A549 (cell line): Measurements from ENCODE around the gene ZNF750. TPM values are rescaled to one million over a fixed set of nuclear protein-coding genes. Genes with fewer than 3 reads are reported as not detected.

Source experiments
- ATAC-seq, 2 experiments: fragments of 200-7000 bp in 1 of 2; fragments of >200 bp in 1 of 2; cut with Nextera tagmentation in 1 of 2; cut with Tn5 transposase in 1 of 2; 3 replicates each; pipeline versions ENCODE4 v1.8.0 to v1.9.1; 2018 to 2020; ENCODE audit warnings: mild to moderate bottlenecking in 1 of 2, moderate library complexity in 1 of 2
- CTCF ChIA-PET: fragments of 300-600 bp; sonication (Branson Sonifier 250); formaldehyde crosslinking; extraction: SDS; loops from one replicate; lab custom pipeline; 2021; ENCODE audit warnings: antibody characterized with exemption, inconsistent platforms; lab: Yijun Ruan, JAX
- POLR2A ChIA-PET: fragments of 350-600 bp; formaldehyde crosslinking; extraction: SDS; loops from one replicate; lab custom pipeline; 2021; ENCODE audit warnings: antibody characterized with exemption, inconsistent platforms; lab: Yijun Ruan, JAX
- DNase-seq, 2 experiments: peaks; one replicate each; pipeline versions ENCODE4 v3.0.0 to v3.0.0-alpha.2; 2011 to 2016; ENCODE audit warnings: low read depth in 1 of 2, low spot score in 1 of 2
- FAIRE-seq: peaks from 2 replicates; lab custom pipeline; 2011; peaks lifted over from hg19 to GRCh38; lab: Jason Lieb, UNC
- H3K27ac ChIP-seq, 2 experiments: fragments of >200 bp; sonication (Bioruptor Twin); formaldehyde crosslinking; 3 replicates each; pipeline ENCODE4 v1.5.1; 2016 to 2017
- H3K4me1 ChIP-seq: fragments of >200 bp; sonication (Bioruptor Twin); formaldehyde crosslinking; 3 replicates; pipeline ENCODE4 v1.6.1; 2016
- H3K4me2 ChIP-seq: fragments of >200 bp; sonication (Bioruptor Twin); formaldehyde crosslinking; 3 replicates; pipeline ENCODE4 v1.6.1; 2016
- H3K4me3 ChIP-seq: fragments of >200 bp; sonication (Bioruptor Twin); formaldehyde crosslinking; 3 replicates; pipeline ENCODE4 v1.5.1; 2016
- H3K9me3 ChIP-seq: fragments of >200 bp; sonication (Bioruptor Twin); formaldehyde crosslinking; 3 replicates; pipeline ENCODE4 v1.6.1; 2016
- CBX2 ChIP-seq: fragments of 200-600 bp; sonication (generic); IDR thresholded peaks from 2 replicates; pipeline ENCODE4 v1.6.1; 2016; ENCODE audit warnings: low read depth, mild to moderate bottlenecking, borderline replicate concordance
- EHF ChIP-seq: fragments of 250-450 bp; sonication (Bioruptor Pico); IDR thresholded peaks from 2 replicates; pipeline ENCODE4 v1.5.0; 2020; ENCODE audit warnings: mild to moderate bottlenecking
- ESRRA ChIP-seq: fragments of 150-350 bp; IDR thresholded peaks from 2 replicates; pipeline ENCODE4 v1.6.1; 2014; ENCODE audit warnings: mild to moderate bottlenecking, low read length, borderline replicate concordance
- GATA3 ChIP-seq: IDR thresholded peaks from 2 replicates; pipeline ENCODE4 v1.6.1; 2012; ENCODE audit warnings: borderline replicate concordance
- HOXB5 ChIP-seq: fragments of 250-450 bp; sonication (Bioruptor Pico); IDR thresholded peaks from 2 replicates; pipeline ENCODE4 v1.5.0; 2020; ENCODE audit warnings: mild to moderate bottlenecking, moderate library complexity
- MAZ ChIP-seq: fragments of 150-350 bp; IDR thresholded peaks from 2 replicates; pipeline ENCODE4 v1.6.1; 2014; ENCODE audit warnings: antibody characterized with exemption, low read depth, low read length, borderline replicate concordance
- MYC ChIP-seq: IDR thresholded peaks from 2 replicates; pipeline ENCODE4 v1.6.1; 2012; ENCODE audit warnings: mild to moderate bottlenecking, inconsistent platforms, low read length, improper control_type of control experiment, borderline replicate concordance
- NFE2L2 ChIP-seq: fragments of 150-350 bp; conservative IDR thresholded peaks from 2 replicates; pipeline ENCODE4 v1.6.1; 2014; ENCODE audit warnings: low read length
- NPAS2 ChIP-seq: fragments of 250-450 bp; sonication (Bioruptor Pico); IDR thresholded peaks from 2 replicates; pipeline ENCODE4 v1.8.0; 2022; ENCODE audit warnings: mild to moderate bottlenecking, moderate library complexity, borderline replicate concordance
- POLR2A ChIP-seq: IDR thresholded peaks from 2 replicates; pipeline ENCODE4 v1.6.1; 2012; ENCODE audit warnings: mild to moderate bottlenecking, low read length
- POLR2AphosphoS2 ChIP-seq: conservative IDR thresholded peaks from 2 replicates; pipeline ENCODE4 v1.6.1; 2012; ENCODE audit warnings: low read length, improper control_type of control experiment, inconsistent platforms
- RAD21 ChIP-seq, 2 experiments: fragments of >200 bp in 1 of 2; sonication (Bioruptor Twin) in 1 of 2; formaldehyde crosslinking in 1 of 2; IDR thresholded peaks in 1 of 2; conservative IDR thresholded peaks in 1 of 2; 2 replicates in 1 of 2; 3 replicates in 1 of 2; pipeline ENCODE4 v1.6.1; 2012 to 2018; ENCODE audit warnings: inconsistent platforms in 1 of 2
- SREBF2 ChIP-seq: fragments of 450-650 bp; IDR thresholded peaks from 2 replicates; pipeline ENCODE4 v1.6.1; 2014; ENCODE audit warnings: mild to moderate bottlenecking, moderate library complexity
- TP53 ChIP-seq: fragments of 250-450 bp; sonication (Bioruptor Pico); IDR thresholded peaks from 2 replicates; pipeline ENCODE4 v1.5.0; 2021; ENCODE audit warnings: mild to moderate bottlenecking, moderate library complexity
- ZFP36 ChIP-seq: fragments of 450-650 bp; IDR thresholded peaks from 2 replicates; pipeline ENCODE4 v1.6.1; 2014; ENCODE audit warnings: borderline replicate concordance; ENCODE audit not compliant: partially characterized antibody
- ZSCAN20 ChIP-seq: fragments of 250-450 bp; sonication (Bioruptor Pico); IDR thresholded peaks from 2 replicates; pipeline ENCODE4 v1.8.0; 2022; ENCODE audit warnings: mild to moderate bottlenecking, moderate library complexity
- WGBS: methylation state at CpG from one replicate; pipeline ENCODE4 v1.1.6; 2017; ENCODE audit errors: missing lambda C conversion rate; 5-methylcytosine and 5-hydroxymethylcytosine counted together
- polyA plus RNA-seq, 4 experiments: library from polyadenylated mRNA; depleted of rRNA in 3 of 4; stranded (reverse); fragments of >200 nt; fragmentation: RNase III in 1 of 4; extraction: RNeasy Plus Mini Kit Qiagen cat#74134 plus additional on column Dnase treatment in 1 of 4; gene quantifications; 2 replicates in 3 of 4; 3 replicates in 1 of 4; pipeline ENCODE4 v1.2.3, GENCODE V29; 2011 to 2017
- TF ChIP-seq, protein P1 (sequence below): fragments of 200-600 bp; sonication (generic); IDR thresholded peaks from 2 replicates; pipeline ENCODE4 v1.6.1; 2016; ENCODE audit warnings: antibody characterized with exemption, mild to moderate bottlenecking, moderate library complexity
- TF ChIP-seq, protein P2 (sequence below): fragments of 250-450 bp; sonication (Bioruptor Pico); IDR thresholded peaks from 2 replicates; pipeline ENCODE4 v1.5.0; 2020; ENCODE audit warnings: low read depth, mild to moderate bottlenecking, moderate library complexity
- TF ChIP-seq, protein P3 (sequence below): fragments of >200 bp; sonication (Bioruptor Twin); formaldehyde crosslinking; IDR thresholded peaks from 2 replicates; pipeline ENCODE4 v1.6.1; 2016
- TF ChIP-seq, protein P4 (sequence below): IDR thresholded peaks from 2 replicates; pipeline ENCODE4 v1.6.1; 2012; ENCODE audit warnings: low read depth, borderline replicate concordance
- TF ChIP-seq, protein P5 (sequence below): IDR thresholded peaks from 2 replicates; pipeline ENCODE4 v1.6.1; 2012

Gene ZNF750
- polyA plus RNA-seq, 2 of the 4 experiments (the other 2 are of a cell fraction): not detected

DNA sequence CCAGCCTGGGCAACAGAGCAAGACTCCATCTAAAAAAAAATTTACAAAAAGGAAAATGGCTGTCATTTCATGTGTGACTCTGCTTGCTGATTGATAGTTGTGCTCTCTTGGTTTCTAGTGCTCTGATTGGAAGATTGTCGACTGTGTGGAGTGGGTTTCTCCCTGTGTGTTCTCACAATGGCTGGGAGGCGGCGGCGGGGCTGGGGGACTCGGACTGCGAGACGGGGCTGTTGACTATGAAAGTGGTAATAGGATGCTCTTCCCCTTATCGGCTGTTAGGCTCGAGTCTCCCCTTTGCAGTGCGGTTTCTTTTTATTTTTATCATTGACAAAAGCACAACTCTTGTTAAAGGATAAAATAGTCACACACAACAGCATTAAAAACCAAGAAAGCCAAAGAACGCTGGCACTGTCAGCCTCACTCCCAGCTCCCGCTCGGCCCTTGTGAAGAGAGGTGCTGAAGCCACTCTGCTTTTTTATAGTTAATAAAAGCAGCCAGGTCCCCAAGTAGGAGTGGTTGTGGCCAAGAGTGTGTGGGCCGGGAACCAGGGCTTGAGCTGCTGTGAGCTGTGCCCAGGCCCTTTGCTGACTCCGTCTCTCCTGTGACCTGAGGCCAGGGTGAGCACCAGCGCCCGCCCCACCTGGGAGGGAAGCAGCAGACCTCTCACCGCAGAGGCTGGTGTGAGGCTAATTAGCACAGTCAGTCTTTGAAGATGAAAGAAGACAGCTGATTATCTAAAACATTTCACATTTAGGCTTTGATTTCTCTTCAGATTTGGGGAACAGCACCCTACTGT is 51.4 kb downstream of the ZNF750 start (continued):
- no peak for TF ChIP-seq RAD21 (conservative IDR thresholded peaks at IDR 0.05 in 1 of 2, IDR thresholded peaks at IDR 0.05 in 1 of 2)
- no peak for TF ChIP-seq ZFP36

DNA sequence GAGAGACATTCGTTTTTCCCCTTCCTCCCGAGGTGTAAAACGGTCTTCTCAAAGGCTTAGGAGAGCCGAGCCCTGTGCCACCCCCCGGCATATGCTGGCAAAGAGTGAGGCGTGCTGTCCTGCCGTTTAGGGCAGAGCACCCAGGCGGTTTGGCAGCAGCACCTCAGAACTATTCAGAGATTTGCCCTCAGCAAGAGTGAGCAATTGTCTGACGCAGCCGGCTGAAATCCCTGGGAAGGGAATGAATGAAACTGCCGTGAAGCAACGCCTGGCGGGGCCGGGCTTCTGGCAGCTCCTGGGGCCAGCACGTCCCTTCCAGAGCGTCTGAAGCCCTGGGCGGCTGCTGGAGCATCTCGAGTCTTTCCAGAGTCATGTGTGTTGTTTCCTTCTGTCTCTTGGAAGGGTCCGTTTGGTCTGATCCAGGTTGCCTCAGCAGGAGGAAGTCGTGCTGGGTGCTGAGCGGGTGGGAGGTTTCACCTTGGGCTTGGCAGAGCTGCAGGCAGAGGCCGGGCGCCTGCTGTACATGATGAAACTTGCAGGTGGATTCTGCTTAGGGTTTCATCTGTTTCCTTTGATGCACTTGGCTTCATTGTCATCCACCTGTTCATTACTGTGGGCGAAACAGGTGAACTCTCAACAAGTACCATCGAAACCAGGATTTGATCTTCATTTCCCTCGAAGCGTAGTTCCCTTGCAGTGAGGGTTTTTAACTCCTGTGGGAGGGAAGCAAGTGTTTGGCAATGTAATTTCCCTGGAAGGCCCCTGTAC is 52.6 kb downstream of the ZNF750 start:
- H3K4me3 ChIP-seq: no peak overlapping the region
- no peak for FAIRE-seq
- 91% methylated on average over 27 of the region's 27 CpGs for WGBS

DNA sequence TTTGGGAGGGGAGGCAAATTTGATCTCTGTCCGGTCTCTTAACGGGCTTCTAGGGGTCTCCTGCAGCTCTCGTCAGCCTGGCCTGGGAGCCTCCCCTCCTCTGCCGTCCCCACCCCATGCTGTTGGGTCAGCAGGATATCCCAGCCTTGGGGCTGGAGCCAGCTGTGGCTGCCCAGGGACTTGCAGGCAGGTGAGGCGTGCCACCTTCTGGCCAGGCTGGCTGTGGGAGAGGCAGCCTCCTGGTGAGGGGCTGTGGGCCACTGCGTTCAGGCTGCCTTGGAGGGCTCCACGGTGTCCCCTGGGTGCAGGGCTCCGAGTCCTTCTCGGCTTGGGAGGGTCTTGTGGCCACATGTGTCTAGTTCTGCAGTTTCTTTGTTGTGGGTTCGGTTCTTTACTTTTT is 53.4 kb downstream of the ZNF750 start:
- WGBS: 96% methylated on average over 10 of the region's 10 CpGs
- CTCF ChIA-PET: interaction anchor here (0.6 to 1.8 kb wide), 3 partner anchors 9 to 118 kb away, joined by 3 to 4 read pairs (median 4); no protein-coding TSS in a partner anchor
- FAIRE-seq: no peak
- Histone ChIP-seq H3K4me3 (no peak overlapping the region), H3K27ac (no peak overlapping the region), H3K9me3 (no peaks in the 10 kb centered on the region), H3K4me1 (no peaks in the 10 kb centered on the region), H3K4me2 (no peak overlapping the region)
- POLR2A ChIA-PET: no interaction called here
- ATAC-seq: no peak
- no peak for DNase-seq
- TF ChIP-seq MAZ (no peak), NPAS2 (CRISPR knock-in tag) (no peak), HOXB5 (no peak), EHF (CRISPR knock-in tag) (no peak), ESRRA (no peak), MYC (no peak), ZSCAN20 (CRISPR knock-in tag) (no peak), POLR2A (no peak), GATA3 (no peak), CBX2 (no peak)
- TF ChIP-seq, protein P1, sequence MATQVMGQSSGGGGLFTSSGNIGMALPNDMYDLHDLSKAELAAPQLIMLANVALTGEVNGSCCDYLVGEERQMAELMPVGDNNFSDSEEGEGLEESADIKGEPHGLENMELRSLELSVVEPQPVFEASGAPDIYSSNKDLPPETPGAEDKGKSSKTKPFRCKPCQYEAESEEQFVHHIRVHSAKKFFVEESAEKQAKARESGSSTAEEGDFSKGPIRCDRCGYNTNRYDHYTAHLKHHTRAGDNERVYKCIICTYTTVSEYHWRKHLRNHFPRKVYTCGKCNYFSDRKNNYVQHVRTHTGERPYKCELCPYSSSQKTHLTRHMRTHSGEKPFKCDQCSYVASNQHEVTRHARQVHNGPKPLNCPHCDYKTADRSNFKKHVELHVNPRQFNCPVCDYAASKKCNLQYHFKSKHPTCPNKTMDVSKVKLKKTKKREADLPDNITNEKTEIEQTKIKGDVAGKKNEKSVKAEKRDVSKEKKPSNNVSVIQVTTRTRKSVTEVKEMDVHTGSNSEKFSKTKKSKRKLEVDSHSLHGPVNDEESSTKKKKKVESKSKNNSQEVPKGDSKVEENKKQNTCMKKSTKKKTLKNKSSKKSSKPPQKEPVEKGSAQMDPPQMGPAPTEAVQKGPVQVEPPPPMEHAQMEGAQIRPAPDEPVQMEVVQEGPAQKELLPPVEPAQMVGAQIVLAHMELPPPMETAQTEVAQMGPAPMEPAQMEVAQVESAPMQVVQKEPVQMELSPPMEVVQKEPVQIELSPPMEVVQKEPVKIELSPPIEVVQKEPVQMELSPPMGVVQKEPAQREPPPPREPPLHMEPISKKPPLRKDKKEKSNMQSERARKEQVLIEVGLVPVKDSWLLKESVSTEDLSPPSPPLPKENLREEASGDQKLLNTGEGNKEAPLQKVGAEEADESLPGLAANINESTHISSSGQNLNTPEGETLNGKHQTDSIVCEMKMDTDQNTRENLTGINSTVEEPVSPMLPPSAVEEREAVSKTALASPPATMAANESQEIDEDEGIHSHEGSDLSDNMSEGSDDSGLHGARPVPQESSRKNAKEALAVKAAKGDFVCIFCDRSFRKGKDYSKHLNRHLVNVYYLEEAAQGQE: no peak
- TF ChIP-seq, protein P2, sequence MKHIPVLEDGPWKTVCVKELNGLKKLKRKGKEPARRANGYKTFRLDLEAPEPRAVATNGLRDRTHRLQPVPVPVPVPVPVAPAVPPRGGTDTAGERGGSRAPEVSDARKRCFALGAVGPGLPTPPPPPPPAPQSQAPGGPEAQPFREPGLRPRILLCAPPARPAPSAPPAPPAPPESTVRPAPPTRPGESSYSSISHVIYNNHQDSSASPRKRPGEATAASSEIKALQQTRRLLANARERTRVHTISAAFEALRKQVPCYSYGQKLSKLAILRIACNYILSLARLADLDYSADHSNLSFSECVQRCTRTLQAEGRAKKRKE: no peak
- TF ChIP-seq, protein P3, sequence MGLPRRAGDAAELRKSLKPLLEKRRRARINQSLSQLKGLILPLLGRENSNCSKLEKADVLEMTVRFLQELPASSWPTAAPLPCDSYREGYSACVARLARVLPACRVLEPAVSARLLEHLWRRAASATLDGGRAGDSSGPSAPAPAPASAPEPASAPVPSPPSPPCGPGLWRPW: no peak

More for the DNA sequence above, 52.6 kb downstream of the ZNF750 start:
- DNase-seq (no peak), ATAC-seq (no peak)
- no peak for TF ChIP-seq TP53
- TF ChIP-seq, protein P1: no peak
- no peak for TF ChIP-seq POLR2AphosphoS2
- TF ChIP-seq GATA3: no peak
- no peak for TF ChIP-seq SREBF2
- TF ChIP-seq HOXB5: no peak
- TF ChIP-seq NFE2L2: no peak
- TF ChIP-seq, protein P4, sequence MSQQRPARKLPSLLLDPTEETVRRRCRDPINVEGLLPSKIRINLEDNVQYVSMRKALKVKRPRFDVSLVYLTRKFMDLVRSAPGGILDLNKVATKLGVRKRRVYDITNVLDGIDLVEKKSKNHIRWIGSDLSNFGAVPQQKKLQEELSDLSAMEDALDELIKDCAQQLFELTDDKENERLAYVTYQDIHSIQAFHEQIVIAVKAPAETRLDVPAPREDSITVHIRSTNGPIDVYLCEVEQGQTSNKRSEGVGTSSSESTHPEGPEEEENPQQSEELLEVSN: no peak
- TF ChIP-seq, protein P5, sequence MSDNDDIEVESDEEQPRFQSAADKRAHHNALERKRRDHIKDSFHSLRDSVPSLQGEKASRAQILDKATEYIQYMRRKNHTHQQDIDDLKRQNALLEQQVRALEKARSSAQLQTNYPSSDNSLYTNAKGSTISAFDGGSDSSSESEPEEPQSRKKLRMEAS: no peak
- no peak for TF ChIP-seq NPAS2 (CRISPR knock-in tag)
- Histone ChIP-seq H3K4me1 (no peaks in the 10 kb centered on the region), H3K27ac (no peak overlapping the region), H3K4me2 (no peak overlapping the region), H3K9me3 (no peaks in the 10 kb centered on the region)
- POLR2A ChIA-PET: no interaction called here
- CTCF ChIA-PET: interaction anchor here (0.6 to 2.2 kb wide), 3 partner anchors 10 to 119 kb away, joined by 3 to 11 read pairs (median 4); no protein-coding TSS in a partner anchor
